COLO829 (cell line): ENCODE data around the gene MYH9.
"Not testable (repeated sequence)": the region's sequence is repeated elsewhere in the genome, so short reads cannot be mapped to it uniquely, and the experiment has no call there.

ENCODE experiments used
- DNase-seq: peaks from one replicate; pipeline ENCODE4 v3.0.0; 2012; ENCODE audit warnings: low spot score

Gene MYH9

DNA sequence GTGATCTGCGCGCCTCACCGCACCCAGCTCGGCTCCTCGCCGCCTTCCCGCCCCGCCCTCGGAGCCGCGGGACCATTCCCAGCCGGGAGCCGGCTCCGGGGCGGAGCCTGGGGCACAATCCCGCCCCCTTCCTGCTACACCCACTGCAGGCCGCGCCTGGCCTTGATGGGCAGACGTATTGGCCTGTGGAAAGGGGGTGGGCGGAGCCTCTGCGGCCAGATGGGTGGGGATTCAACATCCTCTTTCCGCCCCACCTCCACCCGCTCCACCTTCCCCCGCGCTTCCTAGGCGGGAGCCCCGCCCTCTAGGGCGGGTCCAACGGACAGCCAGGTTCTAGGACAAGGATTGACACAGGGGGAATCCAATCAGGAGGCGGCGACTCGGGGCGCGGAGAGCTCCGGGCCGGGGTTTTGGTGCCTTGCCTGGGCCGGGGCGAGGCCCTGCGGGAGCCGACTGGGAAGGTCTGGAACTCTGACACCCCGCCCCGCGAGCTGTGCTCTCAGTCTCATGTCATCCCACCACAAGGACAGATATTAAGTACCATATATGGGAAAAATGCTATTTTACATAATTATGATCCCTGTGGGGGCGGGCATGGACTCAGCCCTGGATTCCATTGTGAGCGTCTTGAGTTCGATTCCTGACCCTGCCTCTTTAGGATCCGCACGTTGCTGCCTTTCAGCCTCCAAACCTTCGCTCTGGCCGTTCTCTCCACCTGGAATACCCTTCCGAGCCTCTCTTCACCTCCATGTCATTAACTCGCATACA, at the start of gene MYH9:
Gene MYH9, minus strand, starts transcription at position 9 of the 768 bp plus-strand sequence. CDS start 38,731 bp downstream, outside the sequence.
- peak; percentile 100 for DNase-seq

GRCh38 chr22:36435516-36436415, 48.0 kb upstream of the MYH9 start:
- no peak for DNase-seq

- no peak for DNase-seq
Measured at GRCh38 chr22:36433318-36434231, 45.8 kb upstream of the MYH9 start.

DNA sequence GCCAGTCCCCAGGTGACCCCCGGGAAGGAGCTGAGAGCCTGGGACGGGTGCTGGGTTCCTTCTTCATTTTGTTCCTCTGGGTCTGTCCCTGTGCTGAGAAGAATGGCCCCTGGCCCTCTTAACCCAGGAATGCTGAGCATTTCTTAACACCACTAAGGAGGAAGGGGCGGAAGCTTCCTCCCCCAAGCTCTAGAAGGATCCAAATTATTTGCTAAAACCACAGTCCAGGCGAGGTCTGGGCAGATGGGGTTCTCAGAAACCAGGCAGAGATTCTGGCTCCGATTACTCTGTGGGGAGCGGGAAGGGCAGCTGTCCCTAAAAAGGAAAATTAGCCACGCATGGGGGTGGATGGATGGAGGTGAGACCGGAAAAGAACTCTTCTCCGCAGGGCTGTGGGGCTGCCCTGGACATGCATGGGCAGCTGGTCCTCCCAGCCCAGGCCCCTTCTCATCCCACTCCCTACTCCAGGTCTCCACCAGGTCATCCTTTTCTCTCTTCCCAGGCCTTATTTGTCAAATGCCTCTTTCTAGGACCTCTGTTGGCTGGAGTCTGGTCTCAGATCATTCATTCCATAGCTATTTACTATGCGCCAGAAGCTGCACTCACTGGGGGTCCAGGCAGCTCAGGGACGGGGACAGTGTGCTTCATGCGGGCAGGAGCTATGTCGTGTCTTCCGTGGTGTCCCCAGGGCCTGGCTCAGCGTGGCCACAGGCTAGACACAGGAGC, 45.0 kb upstream of the MYH9 start:
- DNase-seq, result no peak

- no peak for DNase-seq
Measured at GRCh38 chr22:36431977-36432376, 44.2 kb upstream of the MYH9 start.

DNA sequence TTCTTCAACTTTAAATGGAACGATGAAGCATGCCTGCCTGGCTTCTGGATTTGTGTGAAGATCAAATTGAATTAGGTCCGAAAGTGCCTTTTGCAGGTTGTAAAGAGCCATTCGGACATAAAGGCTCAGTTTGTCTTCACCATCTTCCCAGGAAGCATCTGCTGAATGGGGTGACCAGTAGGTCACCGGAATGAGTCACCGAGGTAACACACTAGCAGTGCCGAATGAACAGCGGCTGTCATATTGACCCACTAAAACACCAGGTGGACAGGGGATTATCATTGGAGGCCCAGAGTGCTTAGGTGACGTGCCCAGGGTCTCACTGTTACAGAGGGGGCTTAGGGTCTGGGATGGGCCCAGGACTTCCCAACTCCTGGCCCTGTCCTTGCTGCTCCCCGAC, 43.1 kb upstream of the MYH9 start:
- DNase-seq, result peak; percentile 77

GRCh38 chr22:36427952-36428351, 40.2 kb upstream of the MYH9 start:
- not testable (repeated sequence) for DNase-seq

- DNase-seq, result peak; percentile 68
Measured at GRCh38 chr22:36425977-36426523, 38.3 kb upstream of the MYH9 start.

- no peak for DNase-seq
Measured at GRCh38 chr22:36424901-36425579, 37.3 kb upstream of the MYH9 start.

GRCh38 chr22:36424466-36424865, 36.7 kb upstream of the MYH9 start:
- DNase-seq, result not testable (repeated sequence)

DNA sequence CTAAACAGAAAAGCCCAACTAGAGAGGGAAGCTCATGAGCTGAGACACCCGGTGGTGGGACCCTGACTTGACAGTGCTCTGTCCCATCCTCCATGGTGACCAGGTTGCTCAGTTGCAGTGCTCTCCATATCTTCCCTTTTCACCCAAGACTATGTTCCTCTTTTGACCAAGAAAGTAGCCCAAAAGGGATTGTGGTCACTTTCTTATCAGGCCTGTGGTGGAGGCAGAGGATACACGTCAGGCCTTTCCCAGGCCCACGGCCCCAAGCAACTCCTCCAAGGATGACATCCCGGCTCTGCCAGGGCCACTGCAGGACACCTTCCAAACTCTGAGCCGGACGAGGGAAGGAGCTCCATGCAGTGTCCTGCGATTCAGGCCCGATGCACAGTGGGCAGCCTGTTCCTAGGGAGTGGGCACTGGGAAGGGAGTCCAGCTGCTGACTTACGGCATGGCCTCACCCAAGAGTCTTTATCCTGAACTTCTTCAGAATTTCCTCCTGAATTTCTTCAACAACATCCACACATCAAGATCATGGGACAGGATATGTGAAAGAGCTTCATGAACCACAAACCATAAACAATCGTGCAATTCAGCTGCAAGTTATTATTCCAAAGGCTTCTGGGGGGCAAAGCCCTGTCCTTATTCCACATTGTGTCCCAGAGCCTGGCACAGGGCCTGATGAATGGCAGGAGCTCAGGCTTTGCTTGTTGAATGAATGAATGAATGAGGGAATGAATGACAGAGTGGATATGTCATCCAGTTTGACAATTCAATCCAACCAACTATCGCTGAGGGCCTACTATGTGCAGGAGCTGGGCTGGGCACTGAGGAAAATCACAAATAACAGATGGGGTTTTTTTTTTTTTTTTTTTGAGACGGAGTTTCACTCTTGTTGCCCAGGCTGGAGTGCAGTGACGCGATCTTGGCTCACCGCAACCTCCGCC, 36.0 kb upstream of the MYH9 start:
- DNase-seq, result no peak

GRCh38 chr22:36422287-36423014, 34.7 kb upstream of the MYH9 start:
- DNase-seq, result no peak

GRCh38 chr22:36419912-36420882, 32.4 kb upstream of the MYH9 start:
- no peak for DNase-seq

DNA sequence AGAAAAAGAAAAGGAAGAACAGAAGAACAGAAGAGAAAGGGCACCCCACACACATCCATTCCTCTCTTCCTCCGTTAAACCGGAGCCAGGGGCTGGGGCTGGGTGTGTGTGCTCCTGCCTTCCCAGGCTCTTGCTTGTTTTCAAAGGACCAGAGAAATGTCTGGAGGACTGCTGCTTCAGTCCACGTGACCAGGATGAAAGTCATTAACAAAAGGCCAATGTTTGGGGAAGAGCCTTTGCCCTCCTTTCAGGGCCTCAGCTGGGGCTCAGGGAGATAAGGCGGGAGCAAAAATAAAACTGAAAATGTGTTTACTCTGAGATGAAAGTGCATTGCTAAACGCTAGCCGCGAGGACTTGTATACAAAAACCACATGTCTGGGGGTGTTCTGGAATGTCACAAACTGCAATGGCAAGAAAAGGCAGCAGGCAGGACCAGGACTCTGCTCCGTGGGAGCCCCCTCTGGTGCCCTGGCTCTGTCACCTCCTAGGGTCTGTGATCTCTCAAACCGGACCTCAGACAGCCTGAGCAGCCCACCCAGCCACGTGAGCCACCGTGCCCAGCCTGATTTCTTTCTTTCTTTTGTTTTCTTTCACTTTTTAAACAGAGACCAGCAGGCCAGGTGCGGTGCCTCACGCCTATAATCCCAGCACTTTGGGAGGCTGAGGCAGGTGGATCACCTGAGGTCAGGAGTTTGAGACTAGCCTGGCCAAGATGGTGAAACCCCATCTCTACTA, 31.6 kb upstream of the MYH9 start:
- peak; percentile 64 for DNase-seq

GRCh38 chr22:36417281-36417686, 29.5 kb upstream of the MYH9 start:
- no peak for DNase-seq

GRCh38 chr22:36415415-36416168, 27.8 kb upstream of the MYH9 start:
- DNase-seq, result peak; percentile 67
